HG03432 (cell line): ENCODE data around the gene CST5.
"Not testable (repeated sequence)": the region's sequence is repeated elsewhere in the genome, so short reads cannot be mapped to it uniquely, and the experiment has no call there.

Experiments
- ATAC-seq: cut with Tn5 transposase; IDR thresholded peaks from one replicate; pipeline ENCODE4 v1.9.1; 2021; ENCODE audit warnings: mild to moderate bottlenecking, moderate library complexity; ENCODE audit not compliant: unreplicated experiment

Gene CST5

DNA sequence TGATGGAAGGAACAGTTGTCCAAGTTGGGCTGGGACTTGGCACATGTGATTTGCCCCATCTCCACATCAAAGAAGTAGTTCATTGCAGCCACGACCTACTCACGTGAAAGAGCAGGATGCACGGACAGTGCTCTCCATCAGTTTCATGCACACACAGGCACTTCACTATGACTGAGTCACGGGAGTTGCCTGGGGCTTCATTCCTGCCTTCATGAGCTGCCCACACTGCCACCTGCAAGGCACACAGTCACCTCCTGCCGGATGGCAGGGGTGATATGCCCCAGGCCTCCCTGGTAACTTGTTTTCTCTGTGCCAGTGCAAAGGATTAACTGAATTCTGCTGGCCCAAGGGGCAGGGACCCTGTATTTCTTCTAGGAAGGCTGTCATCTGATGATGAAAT is 22.8 kb downstream of the CST5 start:
- no peak for ATAC-seq

DNA sequence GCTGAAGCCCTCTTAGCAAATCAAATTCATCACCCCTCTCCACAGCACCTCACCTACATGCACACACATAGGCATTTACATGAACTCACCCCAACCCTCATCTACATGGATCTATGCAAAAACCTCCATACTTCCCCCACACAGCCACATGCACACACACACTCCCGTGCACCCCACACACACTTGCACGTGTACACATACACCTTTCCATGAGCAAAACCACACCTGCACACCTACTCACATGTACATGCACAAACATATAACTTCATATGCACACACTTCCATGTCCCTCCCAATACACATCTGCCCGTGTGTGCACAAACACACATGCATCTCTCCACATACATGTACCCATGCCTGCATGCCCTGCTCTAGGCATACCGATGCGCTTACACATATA is 23.3 kb downstream of the CST5 start:
- no peak for ATAC-seq

DNA sequence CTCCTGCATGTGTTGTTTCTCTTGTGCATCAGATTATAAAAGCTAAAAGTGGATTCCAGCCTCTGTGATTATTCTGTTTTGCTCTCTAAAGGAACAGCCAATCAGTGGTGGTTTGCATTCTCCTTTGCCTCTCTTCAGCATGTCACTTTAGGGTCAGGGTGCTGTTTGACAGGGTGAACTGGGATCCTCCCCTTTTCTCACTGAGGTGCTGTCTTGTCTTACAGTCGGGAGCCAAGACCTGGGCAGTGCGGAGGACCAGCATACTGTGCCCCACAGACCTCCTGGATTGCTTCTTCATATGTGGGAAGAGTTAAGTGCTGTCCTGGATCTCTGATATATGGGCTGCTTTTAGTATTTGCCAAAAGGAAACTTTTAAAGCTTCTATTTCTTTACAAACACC is 37.9 kb downstream of the CST5 start:
- ATAC-seq, result no peak

DNA sequence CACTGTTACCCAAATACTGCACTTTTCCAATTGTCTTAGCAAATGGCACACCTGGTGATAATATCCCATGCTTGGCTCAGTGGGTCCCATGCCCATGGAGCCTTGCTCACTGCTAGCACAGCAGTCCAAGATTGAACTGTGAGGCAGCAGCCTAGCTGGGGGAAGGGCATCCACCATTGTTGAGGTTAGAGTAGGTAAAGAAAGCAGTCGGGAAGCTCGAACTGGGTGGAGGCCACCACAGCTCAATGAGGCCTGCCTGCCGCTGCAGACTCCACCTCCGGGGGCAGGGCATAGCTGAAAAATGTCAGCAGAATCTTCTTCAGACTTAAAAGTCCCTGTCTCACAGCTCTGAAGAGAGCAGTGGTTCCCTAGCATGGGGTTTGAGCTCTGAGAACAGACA is 43.8 kb downstream of the CST5 start:
- ATAC-seq, result no peak

DNA sequence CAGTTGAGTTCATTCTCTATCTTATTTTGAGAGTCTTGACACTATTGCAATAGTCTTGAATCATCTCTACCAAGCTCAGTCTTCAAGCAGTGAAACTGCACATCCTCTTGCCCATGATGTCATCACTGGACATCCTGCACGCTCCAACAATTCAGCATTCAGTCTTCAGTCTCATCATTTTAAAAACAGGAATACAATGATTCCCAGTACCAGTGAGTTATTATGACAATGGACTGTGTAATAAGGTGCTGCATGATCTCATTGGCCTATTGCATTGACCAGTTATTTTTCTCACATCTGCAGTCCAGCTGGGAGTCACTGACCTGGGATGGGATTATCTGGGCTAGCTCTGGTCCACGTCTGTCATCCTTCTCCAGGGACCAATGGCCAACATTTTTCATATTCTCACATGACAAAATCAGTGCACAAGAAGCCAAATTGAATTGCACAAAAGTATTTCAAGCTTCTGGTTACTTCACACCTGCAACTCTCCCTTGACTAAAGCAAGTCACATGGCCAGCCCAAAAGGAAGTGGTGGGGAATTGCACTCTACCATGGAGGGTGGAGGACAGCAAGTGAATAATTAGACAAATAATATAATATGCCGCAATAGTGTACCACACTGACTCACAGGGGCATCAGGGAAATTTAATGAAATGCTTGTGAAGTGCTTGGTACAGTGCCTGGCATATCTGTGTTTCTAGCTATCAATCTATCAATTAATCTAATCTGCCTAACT is 46.6 kb downstream of the CST5 start:
- ATAC-seq, result no peak

DNA sequence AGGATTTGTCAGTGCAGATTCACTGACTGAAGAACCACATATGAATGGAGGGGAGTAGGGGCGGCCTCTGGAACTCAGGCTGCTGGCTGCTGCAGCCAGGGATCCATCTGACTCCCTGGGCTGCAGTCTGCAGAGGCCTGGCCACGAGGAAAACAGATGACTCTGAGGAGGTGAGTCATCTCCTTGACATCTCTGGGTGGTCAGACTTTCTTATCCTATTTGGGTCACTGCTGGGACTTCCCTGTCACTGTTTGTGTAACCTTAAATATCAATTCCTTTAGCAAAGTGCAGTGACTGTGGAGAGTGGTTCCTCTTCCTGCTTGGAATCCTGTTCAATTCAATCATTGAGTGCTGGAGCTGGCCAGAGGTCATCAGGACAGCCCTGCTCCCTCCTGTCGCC is 47.6 kb downstream of the CST5 start:
- not testable (repeated sequence) for ATAC-seq

DNA sequence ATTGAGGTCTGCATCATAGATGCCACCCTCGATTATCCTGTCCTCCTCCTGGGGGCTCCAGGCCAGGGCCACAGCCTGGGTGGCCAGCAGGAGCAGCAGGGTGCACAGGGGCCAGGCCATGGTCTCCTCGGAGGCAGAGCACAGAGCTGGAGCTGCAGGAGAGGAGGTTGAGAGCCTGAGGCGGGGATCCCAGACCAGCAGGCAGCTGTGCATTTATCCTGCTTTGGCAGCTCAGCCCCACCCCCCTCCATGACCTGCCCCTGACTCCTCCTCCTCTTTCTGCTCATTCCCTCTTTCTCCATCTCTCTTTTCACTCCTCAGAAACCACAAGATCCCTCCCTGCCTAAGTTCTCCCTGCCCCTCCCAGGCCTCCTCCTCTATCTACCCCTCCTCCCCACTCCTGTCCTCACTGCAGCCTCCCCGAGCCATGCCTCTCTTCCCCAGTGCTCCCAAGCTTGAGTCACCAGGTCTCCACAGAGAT is 53.0 kb downstream of the CST5 start, which contains the start of gene CST2:
Gene CST2 (minus strand): TSS at position 189 of the 481 bp plus-strand sequence. CDS start 69 bp downstream, at position 120.
- no peak for ATAC-seq
